NCI-H2081 (cell line): Measurements from ENCODE around the gene PUS1.

Source experiments
- DNase-seq, 2 experiments: peaks; one replicate each; lab custom pipeline; 2025; lab: John Stamatoyannopoulos, UW

PUS1 gene

DNA sequence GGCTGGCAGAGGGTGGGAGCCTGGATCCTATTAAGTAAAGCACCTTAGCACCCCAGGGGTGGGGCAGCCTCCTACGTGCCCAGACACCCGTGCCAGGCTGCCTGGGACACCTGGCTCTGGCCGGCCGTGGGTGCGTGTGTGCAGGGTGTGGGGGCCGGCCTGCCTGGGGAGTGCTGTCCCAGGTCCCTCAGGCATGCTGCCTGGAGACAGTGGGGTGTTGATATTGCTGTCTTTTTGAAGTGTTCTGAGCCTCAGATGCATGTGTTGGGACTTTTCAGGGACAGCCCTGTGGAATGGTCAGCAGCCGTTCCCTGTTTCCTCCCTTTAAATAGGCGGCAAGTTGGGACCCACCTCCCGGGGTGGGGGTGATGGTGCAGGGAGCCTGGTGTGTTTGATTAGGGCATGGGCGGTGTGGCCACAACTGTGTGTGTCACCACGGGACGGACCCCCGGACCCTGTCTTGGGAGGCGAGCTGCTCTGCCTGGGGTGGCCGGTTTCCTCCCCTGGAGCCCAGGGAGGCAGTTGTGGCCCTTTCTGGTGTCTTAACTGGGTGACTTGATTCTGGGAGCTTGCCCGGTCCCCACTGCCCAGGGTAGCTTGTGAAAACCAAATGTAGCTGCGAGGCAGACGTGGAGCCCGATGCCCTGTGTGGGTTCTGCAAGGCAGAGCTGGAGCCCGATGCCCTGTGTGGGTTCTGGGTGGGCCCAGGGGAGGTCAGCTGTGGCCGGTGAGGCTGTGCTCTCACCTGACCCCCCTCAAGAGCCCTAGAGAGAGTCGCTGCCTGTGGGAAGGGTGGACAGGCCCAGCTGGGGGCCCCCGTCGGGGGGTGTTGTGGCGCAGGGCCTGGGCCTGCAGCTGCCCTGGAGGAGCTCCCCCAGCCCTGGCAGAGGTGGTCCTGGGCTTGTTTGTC lies 26.5 kb upstream of the PUS1 start:
- no peak for DNase-seq

DNA sequence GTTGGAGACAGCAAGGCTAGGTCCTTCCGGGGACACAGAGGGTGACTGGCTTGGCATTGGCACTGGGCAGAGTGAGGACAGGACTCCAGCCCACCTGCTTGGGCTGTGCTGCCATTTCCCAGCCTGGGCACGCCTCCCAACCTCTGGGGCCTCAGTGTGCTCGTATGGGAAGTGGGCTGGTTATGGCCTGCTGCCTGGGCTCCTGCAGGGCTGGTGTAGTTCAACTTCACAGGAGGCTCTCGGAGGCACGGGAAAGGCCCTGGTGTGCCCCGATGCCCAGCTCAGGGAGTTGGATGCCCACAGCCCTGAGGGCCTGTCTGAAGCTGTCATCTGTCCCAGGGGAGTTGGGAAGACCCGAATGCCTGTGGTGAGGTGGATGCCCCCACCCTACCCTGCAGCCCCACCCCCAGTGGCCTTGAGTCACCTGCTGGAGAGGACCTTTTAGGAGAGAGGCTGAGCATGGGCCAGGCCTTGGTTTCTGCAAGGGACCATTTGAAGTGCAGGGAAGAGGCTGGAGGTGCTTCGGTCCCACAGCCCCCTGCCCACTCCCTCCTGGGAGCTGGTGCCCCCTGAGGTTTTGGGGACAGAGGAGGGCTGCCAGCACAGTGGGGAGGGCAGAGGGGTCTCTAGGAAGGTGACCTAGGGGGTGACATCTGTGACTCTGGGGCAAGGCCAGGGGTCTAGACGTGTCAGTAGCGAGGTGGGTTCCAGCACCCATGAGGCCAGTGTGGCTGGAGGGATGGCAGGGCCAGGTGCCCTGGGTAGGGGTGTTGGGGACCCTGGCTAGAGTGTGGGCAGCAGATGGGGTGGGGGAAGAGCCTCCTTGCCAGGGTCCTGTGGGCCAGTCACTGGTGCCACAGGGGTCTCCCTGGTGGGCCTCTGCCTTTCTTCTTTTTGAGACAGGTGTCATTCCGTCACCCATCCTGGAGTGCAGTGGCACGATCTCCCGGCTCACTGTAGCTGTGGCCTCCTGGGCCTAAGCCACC lies 25.5 kb upstream of the PUS1 start:
- no peak for DNase-seq

DNA sequence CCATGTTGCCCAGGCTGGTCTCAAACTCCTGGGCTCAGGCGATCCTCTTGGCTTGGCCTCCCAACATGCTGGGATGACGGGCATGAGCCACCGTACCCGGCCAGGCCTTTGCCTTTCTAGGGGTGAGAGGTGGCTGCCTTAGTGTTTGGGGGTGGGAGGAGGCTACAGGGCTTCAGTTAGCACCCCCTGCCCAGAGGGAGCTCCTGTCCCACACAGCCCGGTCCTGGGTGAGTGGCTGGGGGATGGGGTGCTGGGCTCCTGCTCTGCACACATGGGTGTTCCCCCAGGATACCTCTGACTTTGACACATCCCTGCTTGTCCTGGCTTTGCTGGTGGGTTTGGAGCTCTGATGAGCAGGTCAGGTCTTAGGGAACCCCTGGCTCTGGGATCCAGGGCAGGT lies 24.7 kb upstream of the PUS1 start:
- no peak for DNase-seq

DNA sequence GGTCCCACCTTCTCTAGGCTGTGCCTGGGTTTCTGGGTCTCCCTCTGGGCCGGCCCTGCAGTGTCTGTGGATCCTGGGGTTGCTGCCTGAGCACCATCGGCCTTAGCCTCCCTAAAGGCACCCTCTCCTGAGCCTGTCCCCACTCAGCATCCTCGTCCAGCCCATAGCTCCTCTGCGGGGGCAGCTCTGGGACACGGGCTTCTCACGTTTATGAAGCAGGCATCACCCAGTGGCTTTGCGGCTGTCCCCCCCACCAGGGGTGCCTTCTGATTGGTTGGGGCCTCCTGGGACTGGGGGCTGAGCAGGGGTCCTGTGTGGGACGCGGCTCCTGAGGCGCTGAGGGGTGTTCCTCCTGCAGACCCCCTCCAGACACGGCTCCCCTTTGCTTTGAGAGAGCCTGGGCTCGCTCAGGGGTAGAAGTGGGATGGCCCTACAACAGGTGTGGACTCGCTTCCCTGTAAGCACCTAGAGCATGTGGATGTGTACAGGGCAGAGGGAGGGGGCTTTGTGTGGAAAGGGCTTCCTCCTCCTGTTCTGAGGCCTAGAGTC lies 23.9 kb upstream of the PUS1 start:
- DNase-seq: no peak

DNA sequence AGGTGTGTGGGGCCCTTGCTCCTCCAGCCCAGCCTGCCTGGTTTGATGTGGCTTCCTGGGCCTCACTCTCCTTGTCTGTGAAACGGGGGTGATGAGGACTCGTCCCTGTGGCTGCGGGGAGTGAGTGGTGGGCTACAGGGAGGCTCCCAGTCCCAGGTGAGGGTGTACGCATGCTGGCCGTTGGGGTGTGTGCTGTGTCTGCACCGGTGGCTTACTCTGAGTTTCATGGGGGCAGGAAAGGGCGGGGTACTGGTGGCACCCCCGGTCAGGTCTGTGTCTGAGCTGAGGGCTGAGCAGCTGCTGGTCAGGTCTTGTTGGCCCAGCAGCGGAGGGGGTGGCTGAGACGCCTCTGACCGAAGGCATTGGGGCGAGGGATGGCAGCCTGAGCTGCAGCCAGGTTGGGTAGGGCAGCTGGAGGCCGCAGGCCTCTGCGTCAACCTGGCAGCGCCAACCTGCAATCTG lies 23.4 kb upstream of the PUS1 start:
- DNase-seq: no peak

DNA sequence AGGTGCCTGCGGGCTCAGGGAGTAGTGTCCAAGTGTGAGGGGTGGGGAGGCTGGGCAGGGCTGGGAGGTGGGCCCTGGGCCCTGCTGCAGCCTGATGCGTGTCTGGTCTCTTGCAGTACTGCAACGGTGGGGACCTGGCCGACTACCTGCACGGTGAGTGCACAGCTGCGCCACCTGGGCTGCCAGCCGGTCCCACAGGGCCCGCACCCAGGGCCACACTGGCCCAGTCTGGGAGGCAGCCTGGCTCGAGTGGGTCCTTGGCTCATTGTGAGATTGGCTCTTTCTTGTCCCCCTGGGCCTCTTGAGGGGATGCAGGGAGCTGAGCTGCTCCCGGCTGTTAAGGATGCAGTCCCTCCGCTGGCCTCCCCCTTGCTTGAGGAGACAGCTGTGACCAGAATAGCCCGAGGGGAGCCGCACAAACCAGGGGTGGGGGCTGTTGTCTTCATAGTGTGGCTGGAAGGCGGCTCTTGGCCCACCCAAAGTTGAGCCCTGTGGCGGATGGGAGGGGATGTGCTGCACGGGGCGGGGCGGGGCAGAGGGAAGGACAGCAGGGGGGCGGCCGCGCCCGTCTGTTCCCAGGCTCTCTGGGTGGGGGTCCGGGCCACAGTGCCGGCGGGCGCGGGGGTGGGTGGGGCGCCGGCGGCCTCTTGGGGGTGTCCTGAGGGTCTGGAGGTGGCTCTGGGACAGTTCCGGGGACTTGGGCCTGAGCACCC lies 21.5 kb upstream of the PUS1 start:
- no peak for DNase-seq

DNA sequence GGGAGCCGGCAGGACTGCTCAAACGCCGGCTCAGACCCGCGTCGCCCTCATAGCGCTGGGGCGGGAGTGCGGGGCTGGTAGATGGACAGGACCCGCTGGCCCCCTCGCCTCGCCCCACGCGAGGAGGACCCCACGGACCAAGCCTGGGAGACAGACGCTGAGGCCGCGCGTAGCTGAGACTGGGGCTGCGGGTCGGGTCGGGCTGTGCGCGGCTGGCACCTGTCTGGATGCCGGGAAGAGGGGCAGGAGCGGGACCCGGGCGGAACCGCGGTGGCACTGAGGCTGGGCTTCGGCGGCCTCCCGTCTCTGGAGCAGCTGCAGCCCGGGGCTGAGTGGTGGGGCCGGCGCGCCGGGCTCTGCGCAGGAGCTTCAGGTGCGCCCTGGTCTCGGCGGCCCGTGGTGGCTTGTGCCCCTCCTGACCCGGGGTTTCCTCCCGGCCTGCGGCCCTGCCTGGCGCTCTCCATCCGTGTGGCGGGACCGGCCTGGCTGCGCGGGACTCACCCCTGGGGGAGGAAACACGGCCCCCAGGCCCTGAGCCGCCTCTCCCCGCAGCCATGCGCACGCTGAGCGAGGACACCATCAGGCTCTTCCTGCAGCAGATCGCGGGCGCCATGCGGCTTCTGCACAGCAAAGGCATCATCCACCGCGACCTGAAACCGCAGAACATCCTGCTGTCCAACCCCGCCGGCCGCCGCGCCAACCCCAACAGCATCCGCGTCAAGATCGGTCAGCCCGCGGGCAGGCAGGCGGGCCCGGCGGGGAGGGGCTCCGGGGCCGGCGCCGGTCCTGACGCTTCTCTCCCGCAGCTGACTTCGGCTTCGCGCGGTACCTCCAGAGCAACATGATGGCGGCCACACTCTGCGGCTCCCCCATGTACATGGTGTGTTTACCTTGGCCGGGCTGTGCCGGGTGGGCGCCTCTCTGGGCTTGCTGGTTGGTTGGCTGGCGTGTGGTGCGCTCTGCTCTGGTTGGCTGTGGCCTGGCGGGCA lies 20.7 kb upstream of the PUS1 start:
- no peak for DNase-seq

DNA sequence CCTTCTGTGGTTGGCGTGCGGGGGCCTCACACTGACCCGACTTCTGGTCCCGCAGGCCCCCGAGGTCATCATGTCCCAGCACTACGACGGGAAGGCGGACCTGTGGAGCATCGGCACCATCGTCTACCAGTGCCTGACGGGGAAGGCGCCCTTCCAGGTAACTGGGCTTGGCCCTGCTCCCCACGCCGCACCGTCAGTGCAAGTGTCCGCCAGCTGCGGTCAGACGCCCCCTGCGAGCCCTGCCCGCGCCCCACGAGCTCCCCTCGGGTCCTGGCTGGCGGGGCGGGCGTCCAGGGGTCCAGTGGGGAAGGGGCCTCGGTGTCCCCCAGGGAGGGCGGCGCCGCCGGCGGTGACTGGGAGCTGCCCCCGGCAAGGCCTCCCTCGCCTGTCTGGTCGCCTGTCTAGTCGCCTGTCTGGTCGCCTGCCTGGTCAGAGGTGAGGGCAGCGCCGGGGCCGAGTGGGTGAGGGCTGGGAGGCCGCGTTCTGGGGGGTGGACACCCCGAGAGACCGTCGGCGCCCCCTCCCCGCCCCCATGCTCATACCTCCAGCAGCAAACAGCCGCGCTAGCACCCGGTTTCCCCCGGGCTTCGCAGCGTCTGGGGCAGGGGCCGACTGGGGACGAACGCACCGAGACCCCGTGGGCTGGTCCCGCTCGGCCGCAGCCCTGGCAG lies 19.9 kb upstream of the PUS1 start:
- DNase-seq: no peak

DNA sequence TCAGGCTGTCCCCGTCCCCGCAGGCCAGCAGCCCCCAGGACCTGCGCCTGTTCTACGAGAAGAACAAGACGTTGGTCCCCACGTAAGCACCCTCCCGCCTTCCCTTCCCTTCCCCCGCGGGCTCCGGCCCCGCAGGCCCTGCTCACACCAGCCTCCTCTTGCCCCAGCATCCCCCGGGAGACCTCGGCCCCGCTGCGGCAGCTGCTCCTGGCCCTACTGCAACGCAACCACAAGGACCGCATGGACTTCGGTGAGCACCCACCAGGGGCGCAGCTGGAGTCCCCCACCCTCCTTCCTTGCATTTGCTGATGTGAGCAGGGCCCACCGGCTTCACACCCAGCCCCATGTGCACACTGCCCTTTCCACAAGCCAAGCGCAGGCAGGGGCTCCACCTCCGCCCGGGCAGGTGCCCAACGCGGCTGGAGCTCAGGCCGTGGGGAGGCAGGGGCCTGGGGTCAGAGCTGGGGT lies 19.3 kb upstream of the PUS1 start:
- DNase-seq: no peak

DNA sequence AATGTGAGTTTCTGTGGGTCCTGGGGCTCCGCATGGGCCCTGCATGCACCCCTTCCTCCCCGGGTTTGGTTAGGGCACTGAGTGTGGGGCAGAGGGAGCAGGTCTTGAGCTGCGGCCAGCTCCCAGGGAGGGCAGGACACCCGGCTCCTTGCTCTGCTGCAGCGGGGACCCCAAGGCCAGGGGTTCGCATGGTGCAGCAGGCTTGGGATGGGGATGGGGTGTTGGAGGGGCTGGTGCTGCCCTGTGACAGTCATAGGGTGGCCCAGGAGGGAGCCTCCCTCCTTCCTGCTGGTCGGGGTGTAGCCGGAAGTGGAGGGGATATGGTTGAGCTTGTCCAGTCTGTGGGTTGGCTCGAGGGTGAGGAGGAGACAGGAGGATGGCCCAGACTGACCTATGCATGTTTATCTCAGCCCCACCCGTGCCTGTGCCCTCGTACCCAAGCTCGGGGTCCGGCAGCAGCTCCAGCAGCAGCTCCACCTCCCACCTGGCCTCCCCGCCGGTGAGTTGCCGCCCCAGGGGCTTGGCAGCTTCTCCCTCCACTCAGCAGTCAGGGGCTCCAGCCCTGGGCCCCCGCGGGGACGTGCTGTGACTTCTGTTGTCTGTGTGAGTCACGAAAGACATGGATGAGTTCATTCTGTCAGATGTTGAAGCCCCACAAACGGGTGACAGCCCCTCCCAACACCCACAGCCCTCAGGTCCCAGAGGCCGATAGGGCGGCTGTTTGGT lies 18.6 kb upstream of the PUS1 start:
- DNase-seq: no peak

DNA sequence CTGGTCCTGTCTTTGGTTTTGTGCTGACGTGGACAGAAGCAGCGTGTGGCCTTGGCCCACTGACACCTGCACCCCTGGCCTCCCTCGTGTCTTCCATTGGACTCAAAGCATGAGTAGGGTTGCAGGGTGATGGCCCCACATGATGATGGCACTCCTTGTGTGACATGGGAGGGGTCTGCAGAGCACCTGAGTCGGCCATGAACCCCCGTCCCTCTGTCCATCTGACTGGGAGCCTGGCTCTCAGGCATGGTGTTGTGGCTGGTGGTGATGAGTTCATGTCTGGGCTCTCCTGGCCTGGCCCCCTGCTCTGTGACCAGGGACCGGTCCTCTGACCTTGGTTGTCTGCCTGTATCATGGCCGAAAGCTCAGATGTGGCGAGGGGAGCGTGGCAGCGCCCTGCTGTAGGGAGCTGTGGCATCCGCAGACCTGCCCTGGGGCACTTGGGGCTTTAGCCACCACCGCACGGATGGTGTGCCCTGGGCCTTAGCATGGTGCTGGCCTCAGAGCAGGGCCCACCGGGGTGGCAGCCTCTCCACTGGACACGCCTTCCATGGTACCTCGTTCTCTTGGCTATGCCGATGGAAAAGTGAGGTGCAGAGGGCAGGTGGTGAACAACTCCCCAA lies 17.9 kb upstream of the PUS1 start:
- no peak for DNase-seq

DNA sequence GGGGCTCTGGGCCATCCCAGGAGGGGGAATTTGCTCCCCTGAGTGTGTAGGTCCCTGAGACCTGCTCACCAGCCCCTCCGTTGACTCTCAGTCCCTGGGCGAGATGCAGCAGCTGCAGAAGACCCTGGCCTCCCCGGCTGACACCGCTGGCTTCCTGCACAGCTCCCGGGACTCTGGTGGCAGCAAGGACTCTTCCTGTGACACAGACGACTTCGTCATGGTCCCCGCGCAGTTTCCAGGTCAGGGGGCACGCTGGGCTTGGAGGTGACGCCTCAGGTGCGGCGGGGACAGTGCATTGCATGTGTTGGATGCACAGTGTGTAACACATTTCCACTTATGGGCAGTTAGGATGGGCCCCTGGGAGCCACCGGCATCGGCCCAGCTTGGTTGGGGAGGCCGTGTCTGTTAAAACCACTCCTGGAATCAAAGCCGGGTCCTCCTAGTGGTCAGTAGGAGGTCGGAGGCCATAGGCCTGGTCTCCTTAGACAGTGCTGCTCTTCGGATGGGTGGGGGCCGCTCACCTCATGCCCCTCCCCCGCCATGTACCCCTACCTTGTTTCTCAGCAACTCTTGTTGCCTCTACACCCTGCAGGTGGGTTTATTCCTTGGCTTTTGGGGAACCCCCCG lies 17.1 kb upstream of the PUS1 start:
- no peak for DNase-seq

DNA sequence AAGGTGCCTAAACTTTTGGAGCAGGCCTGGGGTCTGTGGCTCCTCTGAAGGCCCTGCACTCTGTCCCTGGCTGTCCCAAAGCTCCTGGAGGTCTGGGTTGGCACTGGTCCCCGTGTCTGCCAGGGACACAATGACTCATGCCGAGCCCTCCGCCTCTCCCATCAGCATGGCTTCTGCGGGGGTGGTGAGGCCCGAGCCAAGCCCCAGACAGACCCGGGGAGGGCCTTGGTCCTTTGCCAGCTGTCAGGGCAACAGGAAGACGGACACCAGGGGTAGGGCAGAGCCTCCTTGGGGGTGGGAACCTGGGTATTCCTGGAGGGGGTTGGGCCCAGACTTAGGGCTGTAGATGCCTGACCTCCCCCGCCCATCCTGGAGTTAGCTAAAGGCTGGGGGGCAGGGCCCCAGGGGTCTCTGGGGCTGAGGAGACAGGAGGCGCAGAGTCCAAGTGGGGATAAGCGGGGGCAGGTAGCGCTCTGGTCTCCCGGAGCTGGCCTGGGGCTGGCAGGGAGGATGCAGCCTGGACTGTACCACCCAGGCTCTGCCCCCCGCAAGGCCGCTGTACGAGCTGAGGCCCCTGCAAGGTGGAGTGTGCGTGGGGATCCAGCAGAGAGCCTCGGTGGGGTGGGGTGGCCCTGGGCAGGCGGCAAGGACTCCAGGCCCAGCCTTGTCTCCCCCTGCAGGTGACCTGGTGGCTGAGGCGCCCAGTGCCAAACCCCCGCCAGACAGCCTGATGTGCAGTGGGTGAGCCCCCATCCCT lies 16.4 kb upstream of the PUS1 start:
- DNase-seq: peak; percentile 24 to 50

DNA sequence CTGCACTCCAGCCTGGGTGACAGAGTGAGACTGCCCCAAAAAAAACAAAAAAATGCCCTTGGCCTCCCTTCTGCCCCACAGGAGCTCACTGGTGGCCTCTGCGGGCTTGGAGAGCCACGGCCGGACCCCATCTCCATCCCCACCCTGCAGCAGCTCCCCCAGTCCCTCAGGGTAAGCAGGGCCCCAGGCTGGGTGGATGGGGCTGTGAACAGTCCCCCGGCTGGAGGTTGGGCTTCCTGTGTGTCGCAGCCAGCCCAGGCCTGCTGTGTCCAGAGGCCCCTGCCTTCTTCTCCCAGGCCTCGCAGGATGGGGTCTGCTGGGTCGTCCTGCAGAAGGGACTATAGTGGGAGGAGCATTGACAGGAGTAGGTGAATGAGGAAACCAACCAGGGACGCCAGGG lies 15.4 kb upstream of the PUS1 start:
- DNase-seq: no peak

DNA sequence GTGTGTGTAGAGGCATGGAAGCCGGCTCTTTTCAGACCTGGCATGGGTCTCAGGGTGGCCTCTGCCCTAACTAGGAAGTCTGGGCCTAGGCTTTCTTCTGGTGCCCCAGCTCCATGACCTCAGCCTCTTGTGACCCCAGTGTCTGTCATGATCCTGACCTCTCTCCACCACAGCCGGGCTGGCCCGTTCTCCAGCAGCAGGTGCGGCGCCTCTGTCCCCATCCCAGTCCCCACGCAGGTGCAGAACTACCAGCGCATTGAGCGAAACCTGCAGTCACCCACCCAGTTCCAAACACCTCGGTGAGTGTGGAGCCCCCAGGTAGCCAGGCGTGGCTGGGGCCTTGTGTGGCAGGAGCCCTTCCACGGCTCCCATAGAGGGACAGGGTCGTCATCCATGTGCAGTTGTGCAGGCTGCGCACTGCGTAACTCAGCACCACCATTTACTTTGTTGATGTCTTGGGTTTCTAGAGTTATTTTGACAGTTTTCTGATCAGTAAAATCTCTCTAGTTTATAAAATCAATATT lies 14.8 kb upstream of the PUS1 start:
- no peak for DNase-seq

DNA sequence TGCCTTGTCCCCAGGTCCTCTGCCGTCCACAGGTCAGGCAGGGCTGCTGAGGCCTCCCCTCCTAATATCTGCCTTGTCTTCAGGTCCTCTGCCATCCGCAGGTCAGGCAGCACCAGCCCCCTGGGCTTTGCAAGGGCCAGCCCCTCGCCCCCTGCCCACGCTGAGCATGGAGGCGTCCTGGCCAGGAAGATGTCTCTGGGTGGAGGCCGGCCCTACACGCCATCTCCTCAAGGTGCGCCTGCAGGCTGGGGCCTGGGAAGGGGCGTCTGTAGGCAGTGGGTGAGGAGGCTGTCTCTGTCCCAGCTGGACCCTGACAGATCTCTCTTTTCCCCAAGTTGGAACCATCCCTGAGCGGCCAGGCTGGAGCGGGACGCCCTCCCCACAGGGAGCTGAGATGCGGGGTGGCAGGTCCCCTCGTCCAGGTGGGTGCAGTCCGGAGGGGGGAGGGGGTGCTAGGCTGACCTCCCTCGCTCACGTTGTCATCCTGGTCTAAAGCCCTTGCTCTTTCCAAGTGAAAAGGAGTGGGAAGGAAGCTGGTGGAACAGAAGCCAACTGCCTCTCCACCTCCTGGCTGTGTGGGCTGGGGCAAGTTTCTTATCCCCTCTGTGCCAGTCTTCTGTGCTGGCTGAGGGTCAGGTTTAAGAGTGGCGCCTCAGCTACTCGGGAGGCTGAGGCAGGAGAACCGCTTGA lies 13.9 kb upstream of the PUS1 start:
- no peak for DNase-seq

DNA sequence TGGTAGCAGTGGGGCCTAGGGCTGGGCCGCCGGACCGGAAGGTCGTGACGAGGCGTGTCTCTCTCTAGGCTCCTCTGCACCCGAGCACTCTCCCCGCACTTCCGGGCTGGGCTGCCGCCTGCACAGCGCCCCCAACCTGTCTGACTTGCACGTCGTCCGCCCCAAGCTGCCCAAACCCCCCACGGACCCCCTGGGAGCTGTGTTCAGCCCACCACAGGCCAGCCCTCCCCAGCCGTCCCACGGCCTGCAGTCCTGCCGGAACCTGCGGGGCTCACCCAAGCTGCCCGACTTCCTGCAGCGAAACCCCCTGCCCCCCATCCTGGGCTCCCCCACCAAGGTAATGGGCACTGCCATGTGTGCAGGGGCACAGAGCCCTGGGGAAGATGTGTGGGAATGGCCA lies 13.3 kb upstream of the PUS1 start:
- DNase-seq: no peak
